NB4 (cell line): ENCODE measurements around the gene ZNF577.

Experiments used
- CTCF ChIP-seq: IDR thresholded peaks from one replicate; pipeline ENCODE4 v1.5.1; 2012; ENCODE audit warnings: low read depth, low read length
- MAX ChIP-seq: IDR thresholded peaks from 2 replicates; pipeline ENCODE4 v1.6.1; 2011; ENCODE audit warnings: low read depth, low read length
- MYC ChIP-seq: IDR thresholded peaks from 2 replicates; pipeline ENCODE4 v1.6.1; 2011; ENCODE audit warnings: low read depth, low read length
- POLR2A ChIP-seq: IDR thresholded peaks from 2 replicates; pipeline ENCODE4 v1.6.1; 2011; ENCODE audit warnings: mild to moderate bottlenecking; ENCODE audit not compliant: insufficient read length; ENCODE audit errors: extremely low read depth

- TF ChIP-seq CTCF (no peak), POLR2A (no peak), MAX (no peak), MYC (no peak)
These were observed 66.3 kb downstream of the ZNF577 start for GRCh38 chr19:51821456-51821855.
